ENCODE data around the gene NAGPA. TPM values are rescaled to one million over a fixed set of nuclear protein-coding genes. Genes with fewer than 3 reads are reported as not detected.

NAGPA gene
- total RNA-seq, 1 experiment from 2014 or later = 12.5 TPM

GRCh38 chr16:5065813-5066212 is 32.1 kb upstream of the NAGPA start, which contains the start of gene C16orf89:
TSS of gene C16orf89 (minus strand) at chr16:5065956. CDS start at chr16:5065908, 48 bp downstream.
- TF ChIP-seq KAT7 (CRISPR knock-in tag; IDR thresholded peaks at IDR 0.05; ENCODE audit: borderline replicate concordance) (no peak), ZNF281 (CRISPR knock-in tag; IDR thresholded peaks at IDR 0.05) (no peak), NFATC4 (CRISPR knock-in tag; IDR thresholded peaks at IDR 0.05) (no peak), ATF1 (CRISPR knock-in tag; IDR thresholded peaks at IDR 0.05) (no peak), TP53 (CRISPR knock-in tag; IDR thresholded peaks at IDR 0.05) (no peak), CDX4 (CRISPR knock-in tag; IDR thresholded peaks at IDR 0.05; ENCODE audit: borderline replicate concordance) (no peak), HMGXB4 (CRISPR knock-in tag; IDR thresholded peaks at IDR 0.05) (no peak), TEAD1 (CRISPR knock-in tag; IDR thresholded peaks at IDR 0.05) (no peak), ETV6 (CRISPR knock-in tag; IDR thresholded peaks at IDR 0.05) (no peak), AFF4 (CRISPR knock-in tag; IDR thresholded peaks at IDR 0.05; ENCODE audit: borderline replicate concordance) (no peak), NR1H2 (CRISPR knock-in tag; IDR thresholded peaks at IDR 0.05) (no peak), SOX15 (CRISPR knock-in tag; IDR thresholded peaks at IDR 0.05) (no peak), MAX (CRISPR knock-in tag; IDR thresholded peaks at IDR 0.05) (no peak), PRRX2 (CRISPR knock-in tag; IDR thresholded peaks at IDR 0.05) (no peak), IRF1 (CRISPR knock-in tag; IDR thresholded peaks at IDR 0.05) (no peak), HMGA2 (CRISPR knock-in tag; IDR thresholded peaks at IDR 0.05) (no peak)
- no peak for ATAC-seq
- H3K36me3 Mint-ChIP-seq = no peaks in the 10 kb centered on the region

GRCh38 chr16:5065326-5065725 is 31.6 kb upstream of the NAGPA start:
- CTCF ChIA-PET = interaction anchor here (1.0 kb wide), 1 partner anchor 9 kb away, joined by 3 read pairs; no protein-coding TSS in a partner anchor
- Mint-ChIP-seq H3K27ac (no peak overlapping the region), H3K27me3 (ENCODE audit: low read depth) (peaks cover 3% of the 10 kb centered on the region), H3K36me3 (no peaks in the 10 kb centered on the region), H3K4me3 (no peak overlapping the region), H3K9me3 (no peaks in the 10 kb centered on the region), H3K4me1 (peaks cover 5% of the 10 kb centered on the region)
- ATAC-seq = no peak
- DNase-seq (ENCODE audit: low spot score) = no peak
- POLR2A ChIA-PET = no interaction called here
- no peak for TF ChIP-seq CTCF (IDR thresholded peaks at IDR 0.05)
- no peak for TF ChIP-seq ZMAT4 (CRISPR knock-in tag; IDR thresholded peaks at IDR 0.05)
- no peak for TF ChIP-seq NFE2L1 (CRISPR knock-in tag; IDR thresholded peaks at IDR 0.05)
- TF ChIP-seq CREB1 (CRISPR knock-in tag; IDR thresholded peaks at IDR 0.05) = no peak
- no peak for TF ChIP-seq TEAD4 (CRISPR knock-in tag; IDR thresholded peaks at IDR 0.05)
- no peak for TF ChIP-seq FOXK1 (CRISPR knock-in tag; IDR thresholded peaks at IDR 0.05)
- no peak for TF ChIP-seq CREM (CRISPR knock-in tag; IDR thresholded peaks at IDR 0.05)

More at GRCh38 chr16:5065813-5066212, 32.1 kb upstream of the NAGPA start, which contains the start of gene C16orf89:
- peaks cover 3% of the 10 kb centered on the region; the same call in 1 of the 2 replicates for H3K4me1 Mint-ChIP-seq
- no peak within 1 kb of the TSS for H3K4me3 Mint-ChIP-seq
- no peak for DNase-seq (ENCODE audit: low spot score)
- peaks cover 3% of the 10 kb centered on the region for H3K27me3 Mint-ChIP-seq (ENCODE audit: low read depth)
- no peaks in the 10 kb centered on the region for H3K9me3 Mint-ChIP-seq
- POLR2A ChIA-PET = no interaction called here
- no peak within 1 kb of the TSS for H3K27ac Mint-ChIP-seq
- CTCF ChIA-PET = interaction anchor here (1.0 to 1.2 kb wide), 2 partner anchors 7 to 9 kb away, joined by 3 to 5 read pairs; no protein-coding TSS in a partner anchor

Measured in WTC11 (cell line).